HEK293 (cell line): ENCODE data around the gene OSCP1.
A peak's percentile ranks its signal among the peaks of the same experiment; 100 is the strongest.

Experiments used
- KLF7 ChIP-seq: fragments of 450-650 bp; formaldehyde crosslinking; IDR thresholded peaks from 2 replicates; pipeline ENCODE4 v1.5.1; 2016; ENCODE audit warnings: missing biosample characterization, missing genetic modification characterization, borderline replicate concordance
- MZF1 ChIP-seq: fragments of 450-650 bp; formaldehyde crosslinking; IDR thresholded peaks from 2 replicates; pipeline ENCODE4 v1.5.1; 2017; ENCODE audit warnings: missing biosample characterization, missing genetic modification characterization, borderline replicate concordance
- OSR2 ChIP-seq: fragments of 450-650 bp; formaldehyde crosslinking; IDR thresholded peaks from 2 replicates; pipeline ENCODE4 v1.5.1; 2016; ENCODE audit warnings: missing biosample characterization, missing genetic modification characterization
- REST ChIP-seq: fragments of 450-650 bp; formaldehyde crosslinking; IDR thresholded peaks from 2 replicates; pipeline ENCODE4 v1.5.1; 2016; ENCODE audit warnings: missing biosample characterization, missing genetic modification characterization
- ZBTB17 ChIP-seq: fragments of 450-650 bp; formaldehyde crosslinking; IDR thresholded peaks from 2 replicates; pipeline ENCODE4 v1.5.1; 2016; ENCODE audit warnings: missing biosample characterization, missing genetic modification characterization
- ZBTB26 ChIP-seq: fragments of 450-650 bp; formaldehyde crosslinking; optimal IDR thresholded peaks from 2 replicates; pipeline ENCODE3; 2016; ENCODE audit warnings: missing biosample characterization, mild to moderate bottlenecking, missing genetic modification characterization
- ZBTB48 ChIP-seq: fragments of 450-650 bp; formaldehyde crosslinking; IDR thresholded peaks from 2 replicates; pipeline ENCODE4 v1.5.1; 2016; ENCODE audit warnings: missing biosample characterization, missing genetic modification characterization
- ZBTB7A ChIP-seq: fragments of 450-650 bp; formaldehyde crosslinking; IDR thresholded peaks from 2 replicates; pipeline ENCODE4 v1.5.1; 2016; ENCODE audit warnings: low read depth, missing biosample characterization, missing genetic modification characterization
- ZBTB8A ChIP-seq: fragments of 450-650 bp; formaldehyde crosslinking; IDR thresholded peaks from 2 replicates; pipeline ENCODE4 v1.5.1; 2016; ENCODE audit warnings: missing biosample characterization, missing genetic modification characterization
- ZNF10 ChIP-seq: fragments of 450-650 bp; formaldehyde crosslinking; IDR thresholded peaks from 2 replicates; pipeline ENCODE4 v1.5.1; 2017; ENCODE audit warnings: missing biosample characterization, missing genetic modification characterization
- ZNF112 ChIP-seq: fragments of 450-650 bp; formaldehyde crosslinking; IDR thresholded peaks from 2 replicates; pipeline ENCODE4 v1.5.0; 2017; ENCODE audit warnings: missing biosample characterization, missing genetic modification characterization
- ZNF169 ChIP-seq: fragments of 450-650 bp; formaldehyde crosslinking; IDR thresholded peaks from 2 replicates; pipeline ENCODE4 v1.5.1; 2016; ENCODE audit warnings: missing biosample characterization, missing genetic modification characterization
- ZNF266 ChIP-seq: fragments of 450-650 bp; formaldehyde crosslinking; IDR thresholded peaks from 2 replicates; pipeline ENCODE4 v1.5.1; 2016; ENCODE audit warnings: missing biosample characterization, missing genetic modification characterization, low read depth
- ZNF280D ChIP-seq: fragments of 450-650 bp; formaldehyde crosslinking; IDR thresholded peaks from 2 replicates; pipeline ENCODE4 v1.5.1; 2016; ENCODE audit warnings: missing biosample characterization, missing genetic modification characterization
- ZNF292 ChIP-seq: fragments of 450-650 bp; formaldehyde crosslinking; IDR thresholded peaks from 2 replicates; pipeline ENCODE4 v1.5.1; 2016; ENCODE audit warnings: low read depth, missing biosample characterization, missing genetic modification characterization, borderline replicate concordance
- ZNF324 ChIP-seq: fragments of 450-650 bp; formaldehyde crosslinking; IDR thresholded peaks from 2 replicates; pipeline ENCODE4 v1.5.1; 2016; ENCODE audit warnings: missing biosample characterization, missing genetic modification characterization
- ZNF350 ChIP-seq: fragments of 450-650 bp; formaldehyde crosslinking; IDR thresholded peaks from 2 replicates; pipeline ENCODE4 v1.5.0; 2017; ENCODE audit warnings: missing biosample characterization, mild to moderate bottlenecking, missing genetic modification characterization
- ZNF398 ChIP-seq: fragments of 450-650 bp; formaldehyde crosslinking; IDR thresholded peaks from 2 replicates; pipeline ENCODE4 v1.5.1; 2017; ENCODE audit warnings: missing biosample characterization, missing genetic modification characterization
- ZNF404 ChIP-seq: fragments of 450-650 bp; formaldehyde crosslinking; IDR thresholded peaks from 2 replicates; pipeline ENCODE4 v1.5.1; 2017; ENCODE audit warnings: missing biosample characterization, missing genetic modification characterization
- ZNF433 ChIP-seq: fragments of 450-650 bp; formaldehyde crosslinking; IDR thresholded peaks from 2 replicates; pipeline ENCODE4 v1.5.1; 2016; ENCODE audit warnings: missing biosample characterization, missing genetic modification characterization, low read depth
- ZNF521 ChIP-seq: fragments of 450-650 bp; formaldehyde crosslinking; IDR thresholded peaks from 2 replicates; pipeline ENCODE4 v1.5.1; 2017; ENCODE audit warnings: missing biosample characterization, mild to moderate bottlenecking, missing genetic modification characterization
- ZNF544 ChIP-seq: fragments of 450-650 bp; formaldehyde crosslinking; IDR thresholded peaks from 2 replicates; pipeline ENCODE4 v1.5.0; 2017; ENCODE audit warnings: missing biosample characterization, missing genetic modification characterization
- ZNF549 ChIP-seq: fragments of 450-650 bp; IDR thresholded peaks from 2 replicates; pipeline ENCODE4 v1.5.1; 2018; ENCODE audit warnings: missing biosample characterization, missing genetic modification characterization, mild to moderate bottlenecking, inconsistent platforms, moderate library complexity
- ZNF585B ChIP-seq: fragments of 450-650 bp; formaldehyde crosslinking; IDR thresholded peaks from 2 replicates; pipeline ENCODE4 v1.5.1; 2016; ENCODE audit warnings: missing biosample characterization, missing genetic modification characterization
- ZNF624 ChIP-seq: fragments of 450-650 bp; formaldehyde crosslinking; IDR thresholded peaks from 2 replicates; pipeline ENCODE4 v1.5.1; 2017; ENCODE audit warnings: missing biosample characterization, missing genetic modification characterization
- ZNF660 ChIP-seq: fragments of 450-650 bp; IDR thresholded peaks from 2 replicates; pipeline ENCODE4 v1.5.1; 2018; ENCODE audit warnings: missing biosample characterization, mild to moderate bottlenecking, missing genetic modification characterization
- ZNF677 ChIP-seq: fragments of 450-650 bp; IDR thresholded peaks from 2 replicates; pipeline ENCODE4 v1.5.0; 2018; ENCODE audit warnings: missing biosample characterization, mild to moderate bottlenecking, missing genetic modification characterization, moderate library complexity
- ZSCAN16 ChIP-seq: fragments of 450-650 bp; formaldehyde crosslinking; IDR thresholded peaks from 2 replicates; pipeline ENCODE4 v1.5.1; 2016; ENCODE audit warnings: missing biosample characterization, missing genetic modification characterization
- TF ChIP-seq, protein P1 (sequence below): fragments of 450-650 bp; formaldehyde crosslinking; IDR thresholded peaks from 2 replicates; pipeline ENCODE4 v1.5.1; 2016; ENCODE audit warnings: missing biosample characterization, missing genetic modification characterization

OSCP1 gene

GRCh38 chr1:36400825-36401601 lies 49.2 kb downstream of the OSCP1 start (continued):
- TF ChIP-seq ZNF280D (tag by site-specific recombination) (no peak), ZNF677 (tag by site-specific recombination) (no peak), ZNF544 (no peak), OSR2 (tag by site-specific recombination) (no peak), ZBTB26 (tag by site-specific recombination) (peak; percentile 17), ZBTB48 (tag by site-specific recombination) (peak; percentile 23; the same call in 1 of the 2 replicates), ZNF433 (tag by site-specific recombination) (no peak), ZNF324 (tag by site-specific recombination) (peak; percentile 66; the same call in 1 of the 2 replicates), KLF7 (tag by site-specific recombination) (no peak), ZNF404 (tag by site-specific recombination) (no peak), ZBTB8A (tag by site-specific recombination) (peak; percentile 66), REST (tag by site-specific recombination) (no peak), ZNF398 (no peak), ZNF549 (tag by site-specific recombination) (no peak), ZSCAN16 (tag by site-specific recombination) (no peak), ZNF624 (no peak), ZNF350 (tag by site-specific recombination) (no peak), ZNF112 (no peak), ZNF585B (no peak), ZBTB7A (tag by site-specific recombination) (no peak), ZNF266 (tag by site-specific recombination) (no peak), MZF1 (tag by site-specific recombination) (no peak), ZNF292 (tag by site-specific recombination) (no peak), ZNF521 (no peak), ZBTB17 (tag by site-specific recombination) (peak; percentile 90), ZNF169 (no peak), ZNF10 (tag by site-specific recombination) (no peak), ZNF660 (tag by site-specific recombination) (peak; percentile 93)
- TF ChIP-seq, protein P1, sequence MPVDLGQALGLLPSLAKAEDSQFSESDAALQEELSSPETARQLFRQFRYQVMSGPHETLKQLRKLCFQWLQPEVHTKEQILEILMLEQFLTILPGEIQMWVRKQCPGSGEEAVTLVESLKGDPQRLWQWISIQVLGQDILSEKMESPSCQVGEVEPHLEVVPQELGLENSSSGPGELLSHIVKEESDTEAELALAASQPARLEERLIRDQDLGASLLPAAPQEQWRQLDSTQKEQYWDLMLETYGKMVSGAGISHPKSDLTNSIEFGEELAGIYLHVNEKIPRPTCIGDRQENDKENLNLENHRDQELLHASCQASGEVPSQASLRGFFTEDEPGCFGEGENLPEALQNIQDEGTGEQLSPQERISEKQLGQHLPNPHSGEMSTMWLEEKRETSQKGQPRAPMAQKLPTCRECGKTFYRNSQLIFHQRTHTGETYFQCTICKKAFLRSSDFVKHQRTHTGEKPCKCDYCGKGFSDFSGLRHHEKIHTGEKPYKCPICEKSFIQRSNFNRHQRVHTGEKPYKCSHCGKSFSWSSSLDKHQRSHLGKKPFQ (tag by site-specific recombination), result no peak
